IPS-11a (cell line): Measurements from ENCODE around the gene NUDT21.
"Not testable (repeated sequence)": the region's sequence is repeated elsewhere in the genome, so short reads cannot be mapped to it uniquely, and the experiment has no call there.

ENCODE experiments used
- H3K4me3 ChIP-seq: one replicate; pipeline ENCODE4 v1.5.1; 2013; ENCODE audit warnings: low read depth, low read length, control low read depth

NUDT21 gene

DNA sequence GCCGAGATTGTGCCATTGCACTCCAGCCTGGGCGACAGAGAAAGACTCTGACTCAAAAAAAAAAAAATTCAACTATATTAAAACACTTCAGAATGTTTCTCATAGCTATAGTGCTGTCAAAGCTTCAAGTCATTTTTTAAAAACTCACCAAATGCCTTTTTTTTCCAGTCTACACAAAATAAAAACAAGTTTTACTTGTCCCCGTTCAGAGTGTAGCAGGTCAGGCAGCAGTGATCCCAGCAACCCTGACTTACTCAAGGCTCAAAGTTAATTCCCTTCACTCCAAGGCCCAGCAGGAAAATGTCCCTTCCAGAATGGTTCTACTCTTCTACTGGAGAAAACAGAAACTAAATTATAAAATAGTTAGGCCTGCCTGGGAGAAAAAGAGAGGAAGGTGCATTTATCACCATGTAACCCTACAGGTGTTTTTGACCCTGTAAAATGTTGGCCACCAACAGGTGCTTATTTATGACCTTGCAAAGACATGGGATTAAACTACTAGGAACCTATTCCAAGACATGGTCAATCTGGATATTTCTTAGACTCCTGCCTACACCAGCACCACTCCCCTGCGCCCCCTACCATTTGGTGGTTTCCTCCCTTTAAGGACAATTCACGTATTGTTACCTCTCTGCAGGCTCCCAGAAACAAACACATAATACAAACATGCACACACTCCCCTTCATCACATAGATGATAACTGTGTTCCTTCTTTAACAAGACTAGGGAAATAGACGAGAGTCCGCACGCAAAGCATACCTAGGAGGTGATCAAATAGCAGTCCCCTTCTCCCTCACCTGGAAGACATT, 31.2 kb downstream of the NUDT21 start:
- H3K4me3 ChIP-seq: no peak overlapping the region

DNA sequence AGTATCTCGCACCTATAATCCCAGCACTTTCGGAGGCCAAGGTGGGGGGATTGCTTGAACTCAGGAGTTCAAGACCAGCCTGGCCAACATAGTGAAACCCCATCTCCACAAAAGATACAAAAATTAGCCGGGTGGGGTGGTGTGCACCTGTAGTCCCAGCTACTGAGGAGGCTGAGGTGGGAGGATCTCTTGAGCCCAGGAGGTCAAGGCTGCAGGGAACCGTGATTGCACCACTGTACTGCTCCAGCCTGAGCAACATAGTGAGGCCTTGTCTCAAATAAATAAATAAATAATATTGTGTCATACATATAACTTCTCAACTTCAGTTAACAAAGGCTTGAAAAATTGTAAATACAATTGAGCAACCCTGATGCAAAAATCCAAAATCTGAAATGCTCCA, 34.0 kb downstream of the NUDT21 start:
- no peak overlapping the region for H3K4me3 ChIP-seq

- no peak overlapping the region for H3K4me3 ChIP-seq
Observed at GRCh38 chr16:56415875-56416274, 35.3 kb downstream of the NUDT21 start.

GRCh38 chr16:56414366-56414765, 36.8 kb downstream of the NUDT21 start:
- H3K4me3 ChIP-seq: no peak overlapping the region

DNA sequence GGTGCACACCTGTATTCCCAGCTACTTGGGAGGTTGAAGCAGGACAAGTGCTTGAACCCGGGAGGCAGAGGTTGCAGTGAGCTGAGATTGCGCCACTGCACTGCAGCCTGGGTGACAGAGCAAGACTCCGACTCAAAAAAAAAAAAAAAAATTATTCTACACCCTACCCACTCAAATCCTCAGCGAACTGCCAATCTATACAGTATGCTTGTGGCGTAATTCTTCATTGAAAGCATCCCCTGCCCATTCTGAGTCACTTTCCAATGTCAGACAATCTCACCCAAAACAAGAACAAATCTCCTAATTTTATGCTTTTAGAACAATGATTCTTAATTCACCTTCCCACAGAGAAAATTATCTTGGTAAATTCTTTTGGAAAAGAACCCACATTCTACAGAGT, 37.8 kb downstream of the NUDT21 start:
- no peak overlapping the region for H3K4me3 ChIP-seq

DNA sequence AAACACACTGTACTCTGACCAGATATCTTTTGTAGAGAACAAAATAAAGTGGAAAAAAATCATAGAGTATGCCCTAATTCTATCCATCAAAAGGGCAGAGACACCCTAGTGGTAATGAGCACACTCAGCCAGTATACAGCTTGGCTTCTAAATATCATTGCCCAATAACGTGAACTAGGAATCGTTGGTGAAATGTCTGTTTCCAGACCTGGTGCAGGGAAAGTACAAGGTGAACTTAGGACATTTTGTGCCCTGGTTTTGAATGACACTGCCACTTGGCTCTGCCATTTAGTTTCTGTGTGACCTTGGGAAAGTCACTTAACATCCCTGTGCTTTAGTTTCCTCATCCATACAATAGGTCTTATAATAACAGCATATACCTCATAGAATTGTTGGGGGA, 39.5 kb downstream of the NUDT21 start:
- H3K4me3 ChIP-seq: no peak overlapping the region

DNA sequence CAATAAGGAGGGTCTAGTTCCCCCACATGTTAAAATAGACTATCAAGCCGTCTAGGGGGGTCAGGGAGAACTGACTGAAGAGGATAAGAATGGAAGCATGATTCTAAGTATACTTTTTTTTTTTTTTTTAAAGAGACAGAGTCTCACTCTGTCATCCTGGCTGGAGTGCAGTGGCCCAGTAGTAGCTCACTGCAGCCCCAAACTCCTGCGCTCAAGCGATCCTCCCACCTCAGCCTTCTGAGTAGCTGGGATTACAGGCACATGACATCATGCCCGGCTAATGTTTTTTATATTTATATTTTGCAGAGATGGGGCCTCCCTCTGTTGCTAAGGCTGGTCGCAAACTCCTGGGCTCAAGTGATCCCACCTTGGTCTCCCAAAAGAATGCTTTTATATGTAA, 40.0 kb downstream of the NUDT21 start:
- H3K4me3 ChIP-seq: no peak overlapping the region

DNA sequence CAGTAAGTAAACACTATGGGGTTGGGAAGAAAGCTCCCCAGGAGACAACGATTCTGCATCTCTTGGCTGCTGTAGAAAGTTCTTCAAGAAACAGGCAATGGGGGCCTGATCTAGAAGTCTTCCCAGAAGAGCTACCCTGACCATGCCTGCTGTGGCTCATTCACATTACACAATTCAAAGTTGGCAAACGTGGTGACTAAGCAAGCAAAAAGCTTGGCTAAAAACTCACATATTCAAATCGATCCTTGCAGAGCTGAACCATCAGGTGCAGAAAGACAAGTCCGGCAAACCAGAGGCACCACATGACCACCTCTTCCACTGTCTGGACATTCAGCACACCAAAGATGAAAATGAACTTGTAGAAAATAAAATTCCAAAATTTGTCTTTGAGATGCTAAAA, 41.9 kb downstream of the NUDT21 start:
- no peak overlapping the region for H3K4me3 ChIP-seq

- no peak overlapping the region for H3K4me3 ChIP-seq
Observed at GRCh38 chr16:56408379-56409098, 42.6 kb downstream of the NUDT21 start.

DNA sequence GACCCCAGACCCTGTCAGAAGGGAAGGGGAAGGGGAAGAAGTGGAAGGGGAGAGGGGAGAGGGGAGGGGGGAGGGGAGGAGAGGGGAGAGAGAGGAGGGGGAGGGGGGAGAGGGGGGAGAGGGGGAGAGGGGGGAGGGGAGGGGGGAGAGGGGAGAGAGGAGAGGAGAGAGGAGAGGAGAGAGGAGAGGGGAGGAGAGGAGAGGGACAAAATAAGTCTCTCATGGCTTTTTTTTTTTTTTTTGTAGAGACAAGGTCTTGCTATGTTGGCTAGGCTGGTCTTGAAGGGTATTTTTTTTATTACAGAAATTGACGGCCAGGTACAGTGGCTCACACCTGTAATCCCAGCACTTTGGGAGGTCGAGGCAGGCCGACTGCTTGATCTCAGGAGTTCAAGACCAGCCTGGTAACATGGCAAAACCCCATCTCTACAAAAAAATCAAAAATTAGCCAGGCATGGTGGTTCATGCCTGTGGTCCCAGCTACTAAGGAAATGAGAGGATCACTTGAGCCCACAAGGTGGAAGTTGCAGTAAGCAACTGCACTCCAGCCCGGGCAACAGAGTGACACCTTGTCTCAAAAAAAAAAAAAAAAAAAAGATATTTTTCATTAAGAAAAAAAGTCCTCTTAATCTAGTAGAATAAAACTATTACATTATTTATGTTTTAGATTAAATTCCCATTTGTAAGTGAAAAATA, 45.0 kb downstream of the NUDT21 start:
- no peak overlapping the region for H3K4me3 ChIP-seq

- no peak overlapping the region for H3K4me3 ChIP-seq
Observed at GRCh38 chr16:56401482-56401881, 49.6 kb downstream of the NUDT21 start.

GRCh38 chr16:56400458-56400857, 50.7 kb downstream of the NUDT21 start:
- no peak overlapping the region for H3K4me3 ChIP-seq

- H3K4me3 ChIP-seq: no peak overlapping the region
Observed at GRCh38 chr16:56399486-56399885, 51.6 kb downstream of the NUDT21 start.

GRCh38 chr16:56399047-56399446, 52.1 kb downstream of the NUDT21 start:
- no peak overlapping the region for H3K4me3 ChIP-seq

GRCh38 chr16:56396724-56397123, 54.4 kb downstream of the NUDT21 start:
- not testable (repeated sequence) for H3K4me3 ChIP-seq

- H3K4me3 ChIP-seq: no peak overlapping the region
Observed at GRCh38 chr16:56389554-56389953, 61.6 kb downstream of the NUDT21 start.

DNA sequence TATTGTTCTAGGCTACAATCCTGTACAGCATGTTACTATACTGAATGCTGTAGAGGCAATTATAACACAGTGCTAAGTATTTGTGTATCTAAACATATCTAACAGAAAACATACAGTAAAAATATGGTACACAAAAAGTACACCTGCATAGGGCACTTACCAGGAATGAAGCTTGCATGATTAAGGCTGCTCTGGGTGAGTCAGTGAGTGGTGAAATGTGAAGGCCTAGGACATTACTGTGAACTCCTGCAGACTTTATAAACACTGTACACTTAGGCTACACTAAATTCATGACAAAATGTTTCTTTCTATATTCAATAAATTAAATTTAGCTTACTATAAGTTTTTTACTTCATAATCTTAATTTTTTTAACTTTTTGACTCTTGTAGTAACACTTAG, 62.9 kb downstream of the NUDT21 start:
- H3K4me3 ChIP-seq: no peak overlapping the region

DNA sequence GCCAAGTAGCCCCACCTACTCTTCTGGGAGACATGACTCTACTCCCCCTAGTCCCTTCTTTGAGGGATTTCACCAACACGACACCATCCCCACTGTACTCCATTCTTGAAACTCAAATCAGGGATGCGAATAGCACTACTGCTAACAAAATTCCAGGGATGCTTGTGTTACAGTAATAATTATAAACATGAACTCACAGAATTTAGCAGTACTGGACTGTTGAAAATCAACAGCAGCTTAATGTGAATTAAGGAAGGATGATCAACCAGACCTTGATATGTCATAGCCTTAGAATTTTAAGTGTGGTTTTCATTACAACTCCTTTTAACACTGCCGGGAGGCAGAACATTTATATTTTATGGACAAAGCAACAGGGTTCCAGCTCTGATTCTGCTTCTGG, 63.7 kb downstream of the NUDT21 start:
- H3K4me3 ChIP-seq: no peak overlapping the region

DNA sequence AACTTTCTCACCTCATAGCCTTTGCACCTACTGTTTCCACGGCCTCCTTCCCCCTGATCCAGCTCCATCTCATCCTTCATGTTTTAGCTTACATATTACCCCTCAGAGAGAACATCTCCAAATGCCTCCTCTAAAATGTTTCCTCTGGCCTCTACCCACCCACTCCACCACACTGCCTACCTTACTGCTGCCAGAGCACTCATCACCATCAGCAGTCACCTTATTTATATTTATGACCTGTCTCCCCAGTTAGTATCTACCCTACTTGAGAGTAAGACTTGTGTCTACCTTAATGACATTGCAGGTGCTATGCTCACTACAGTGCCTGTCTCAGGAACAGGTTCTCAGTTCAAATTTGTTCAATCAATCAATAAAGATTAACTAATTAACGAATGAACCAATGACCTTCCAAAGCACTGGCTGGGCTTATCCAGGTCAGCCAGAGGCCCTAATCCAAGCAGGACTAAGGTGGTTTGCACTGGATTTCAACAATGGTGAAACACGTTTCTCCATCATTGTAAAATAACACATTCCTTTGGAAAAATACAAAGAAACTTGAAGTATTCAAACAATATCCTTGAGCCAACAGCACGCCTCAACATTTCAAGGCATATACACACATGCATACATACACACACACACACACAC, 66.9 kb downstream of the NUDT21 start:
- no peak overlapping the region for H3K4me3 ChIP-seq

DNA sequence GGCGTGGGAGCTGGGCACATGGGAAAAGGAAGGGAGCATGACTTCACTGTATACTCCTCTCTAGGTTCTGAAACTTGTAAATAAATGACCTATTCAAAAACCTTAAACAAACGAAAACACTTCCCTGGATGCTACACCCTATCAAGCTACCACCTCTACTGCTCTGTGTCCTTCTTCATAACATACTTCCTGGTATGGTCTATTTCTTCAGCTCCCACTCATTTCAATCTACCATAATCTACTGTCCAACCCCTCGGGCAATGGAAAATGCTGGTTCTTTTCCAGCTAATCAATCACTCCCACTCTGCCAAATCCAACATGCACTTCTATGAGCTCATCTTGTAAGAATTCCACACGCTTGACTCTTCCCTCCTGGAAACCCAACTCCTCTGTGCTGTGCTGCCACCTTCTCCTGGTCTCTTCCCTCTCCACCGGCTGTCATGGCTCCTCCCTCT, 68.2 kb downstream of the NUDT21 start:
- no peak overlapping the region for H3K4me3 ChIP-seq

DNA sequence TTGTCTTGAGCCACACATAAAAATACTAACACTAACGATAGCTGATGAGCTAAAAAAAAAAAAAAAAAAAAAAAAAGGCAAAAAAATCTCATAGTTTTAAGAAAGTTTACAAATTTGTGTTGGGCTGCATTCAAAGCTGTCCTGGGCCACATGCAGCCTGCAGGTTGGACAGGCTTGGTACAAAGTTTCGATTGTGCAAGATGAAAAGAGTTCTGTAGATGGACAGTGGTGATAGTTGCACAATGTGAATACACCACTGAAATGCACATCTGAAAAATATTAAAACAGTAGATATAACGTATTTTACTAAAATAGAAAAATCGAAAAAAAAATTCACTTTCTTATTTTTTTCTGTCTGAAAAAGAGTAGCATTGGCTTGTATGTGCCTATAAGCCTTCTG, 68.7 kb downstream of the NUDT21 start:
- H3K4me3 ChIP-seq: no peak overlapping the region
